ENCODE data around the gene OR10V1.

Gene OR10V1, protein sequence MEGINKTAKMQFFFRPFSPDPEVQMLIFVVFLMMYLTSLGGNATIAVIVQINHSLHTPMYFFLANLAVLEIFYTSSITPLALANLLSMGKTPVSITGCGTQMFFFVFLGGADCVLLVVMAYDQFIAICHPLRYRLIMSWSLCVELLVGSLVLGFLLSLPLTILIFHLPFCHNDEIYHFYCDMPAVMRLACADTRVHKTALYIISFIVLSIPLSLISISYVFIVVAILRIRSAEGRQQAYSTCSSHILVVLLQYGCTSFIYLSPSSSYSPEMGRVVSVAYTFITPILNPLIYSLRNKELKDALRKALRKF

DNA sequence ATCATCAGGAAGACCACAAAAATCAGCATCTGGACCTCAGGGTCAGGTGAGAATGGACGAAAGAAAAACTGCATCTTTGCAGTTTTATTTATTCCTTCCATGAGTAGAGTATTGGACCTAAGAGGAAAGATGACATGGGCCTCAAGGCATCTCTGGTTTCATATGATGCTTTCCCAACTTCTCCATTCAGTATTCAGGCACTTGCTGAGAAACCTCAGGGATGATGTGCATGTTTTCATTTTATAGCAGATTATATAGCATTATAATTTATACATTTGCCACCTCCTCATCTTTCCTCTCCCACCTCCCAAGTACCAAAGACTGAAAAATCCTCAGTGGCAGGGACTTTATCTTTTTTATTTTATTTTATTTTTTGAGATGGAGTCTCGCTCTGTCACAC lies at the start of gene OR10V1:
Gene OR10V1, minus strand, starts transcription at position 101 of the 400 bp plus-strand sequence. Its CDS starts 0 bp downstream, at position 101.
- ATAC-seq (no peak), DNase-seq (no peak)

DNA sequence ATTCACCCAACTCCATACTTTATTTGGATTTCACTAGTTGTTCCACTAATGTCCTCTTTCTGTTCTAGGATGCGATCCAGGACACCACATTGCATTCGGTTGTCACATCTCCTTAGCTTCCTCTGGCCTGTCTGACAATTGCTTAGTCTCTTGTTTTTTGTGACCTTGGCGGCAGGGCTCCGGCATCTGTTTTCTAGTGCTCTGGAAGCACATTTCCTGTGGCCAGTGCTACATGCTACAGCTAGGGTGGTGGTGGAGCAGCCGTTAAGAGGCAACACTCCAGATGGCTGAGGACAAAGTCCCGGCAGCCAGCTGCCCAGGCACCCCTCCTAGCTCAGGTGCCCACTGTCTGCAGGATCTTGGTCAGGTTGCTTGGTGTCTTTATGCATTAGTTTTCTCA lies 48.3 kb upstream of the OR10V1 start:
- DNase-seq (no peak), ATAC-seq (no peak)

DNA sequence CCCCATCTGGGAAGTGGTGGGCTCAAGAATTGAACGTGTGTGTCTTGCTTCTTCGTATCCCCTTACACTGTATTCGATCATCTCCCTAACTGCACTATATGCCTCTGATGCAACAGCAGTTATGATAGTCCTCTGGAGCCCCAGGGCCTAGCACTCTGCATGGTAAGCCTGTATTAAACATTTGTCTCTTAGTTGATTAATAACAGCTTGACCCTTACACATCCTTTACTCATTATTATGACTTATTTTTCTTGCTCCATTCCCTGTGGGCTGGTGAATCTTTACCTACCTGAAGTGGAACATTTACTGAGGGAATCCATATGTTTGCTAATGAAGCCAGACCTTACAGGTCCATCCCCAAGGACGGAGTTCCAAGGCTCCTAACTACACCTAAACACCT lies 47.1 kb upstream of the OR10V1 start:
- DNase-seq = no peak
- no peak for ATAC-seq

DNA sequence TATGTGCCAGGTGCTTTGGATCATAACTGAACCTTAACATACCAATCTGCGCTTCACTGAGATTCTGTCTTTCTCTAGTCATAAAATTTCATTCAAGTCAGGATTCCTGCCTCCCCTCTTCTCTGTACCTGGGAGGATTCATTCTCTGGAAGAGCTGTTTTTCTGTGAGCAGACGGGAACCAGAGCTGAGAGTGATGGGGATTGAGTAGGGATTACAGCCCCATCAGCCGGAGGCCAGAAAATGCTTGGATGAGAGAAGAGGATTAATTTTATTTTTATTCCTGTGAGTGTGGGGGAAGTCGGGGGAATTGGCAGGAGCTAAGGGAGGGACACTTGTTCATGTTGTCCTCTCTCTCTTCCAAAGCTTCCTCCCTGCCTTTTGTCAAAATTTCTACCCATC lies 46.3 kb upstream of the OR10V1 start:
- no peak for ATAC-seq
- DNase-seq = no peak

DNA sequence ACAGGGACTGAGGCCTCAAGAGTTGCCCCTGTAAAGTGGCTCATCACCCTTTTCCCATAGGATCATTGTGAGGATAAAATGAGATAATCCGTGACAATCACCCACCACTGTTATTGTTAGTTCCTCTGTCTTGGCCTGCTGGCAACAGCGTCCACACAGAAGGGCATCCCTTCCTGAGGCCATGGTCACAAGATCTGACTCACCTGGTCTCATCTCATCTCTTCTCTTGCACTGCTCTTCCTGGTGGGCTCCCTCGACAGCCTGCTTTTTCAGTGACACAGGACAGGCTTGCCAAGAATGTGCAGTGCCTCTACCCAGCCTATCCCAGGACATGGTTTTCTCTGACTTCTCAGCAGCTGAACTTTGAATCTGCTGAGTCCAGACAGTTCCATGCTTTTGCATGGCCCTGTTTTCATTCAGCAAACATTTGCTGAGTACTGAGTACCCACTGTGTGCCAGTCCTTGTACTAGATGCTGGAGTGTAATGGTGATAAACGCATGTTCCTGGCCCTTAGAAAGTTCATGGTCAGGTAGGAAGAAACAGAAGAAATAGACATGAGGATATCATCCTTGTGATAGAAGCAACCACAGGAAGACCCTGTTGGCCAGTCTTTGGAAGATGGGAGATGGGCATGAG lies 44.9 kb upstream of the OR10V1 start:
- no peak for DNase-seq
- ATAC-seq = no peak

DNA sequence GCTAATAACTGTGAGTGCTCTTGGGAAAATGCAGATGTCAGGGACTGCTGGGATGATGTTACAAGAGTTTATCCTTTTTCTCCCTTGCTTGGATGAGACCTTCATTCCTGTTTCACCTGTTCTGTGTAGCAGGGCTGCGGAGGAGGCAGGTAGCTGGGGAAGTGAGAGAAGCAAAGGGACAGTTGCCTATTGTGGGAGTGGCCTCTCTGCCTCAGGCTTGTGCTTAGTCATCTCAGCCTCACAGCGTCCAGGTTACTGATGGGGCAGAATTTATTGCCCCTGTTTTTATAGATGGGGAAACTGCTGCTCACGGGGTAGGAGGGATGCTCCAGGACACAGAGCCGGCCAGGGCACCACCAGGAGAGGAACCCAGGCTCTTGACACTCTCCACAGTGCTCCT lies 43.2 kb upstream of the OR10V1 start:
- DNase-seq (no peak), ATAC-seq (no peak)

DNA sequence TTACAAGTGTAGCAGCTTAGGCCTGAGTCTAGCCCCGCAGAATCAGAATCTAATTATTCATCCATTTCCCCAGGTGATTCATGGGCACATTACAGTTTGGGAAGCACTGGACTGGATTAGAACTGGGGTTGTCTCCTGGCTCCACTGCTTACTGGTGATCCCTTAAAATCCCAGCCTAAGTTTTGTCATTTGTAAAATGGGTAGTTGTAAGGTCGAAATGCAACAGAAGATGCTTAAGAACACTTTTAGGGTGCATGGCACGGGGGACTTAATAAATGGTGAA lies 42.9 kb upstream of the OR10V1 start:
- no peak for DNase-seq
- ATAC-seq = no peak

DNA sequence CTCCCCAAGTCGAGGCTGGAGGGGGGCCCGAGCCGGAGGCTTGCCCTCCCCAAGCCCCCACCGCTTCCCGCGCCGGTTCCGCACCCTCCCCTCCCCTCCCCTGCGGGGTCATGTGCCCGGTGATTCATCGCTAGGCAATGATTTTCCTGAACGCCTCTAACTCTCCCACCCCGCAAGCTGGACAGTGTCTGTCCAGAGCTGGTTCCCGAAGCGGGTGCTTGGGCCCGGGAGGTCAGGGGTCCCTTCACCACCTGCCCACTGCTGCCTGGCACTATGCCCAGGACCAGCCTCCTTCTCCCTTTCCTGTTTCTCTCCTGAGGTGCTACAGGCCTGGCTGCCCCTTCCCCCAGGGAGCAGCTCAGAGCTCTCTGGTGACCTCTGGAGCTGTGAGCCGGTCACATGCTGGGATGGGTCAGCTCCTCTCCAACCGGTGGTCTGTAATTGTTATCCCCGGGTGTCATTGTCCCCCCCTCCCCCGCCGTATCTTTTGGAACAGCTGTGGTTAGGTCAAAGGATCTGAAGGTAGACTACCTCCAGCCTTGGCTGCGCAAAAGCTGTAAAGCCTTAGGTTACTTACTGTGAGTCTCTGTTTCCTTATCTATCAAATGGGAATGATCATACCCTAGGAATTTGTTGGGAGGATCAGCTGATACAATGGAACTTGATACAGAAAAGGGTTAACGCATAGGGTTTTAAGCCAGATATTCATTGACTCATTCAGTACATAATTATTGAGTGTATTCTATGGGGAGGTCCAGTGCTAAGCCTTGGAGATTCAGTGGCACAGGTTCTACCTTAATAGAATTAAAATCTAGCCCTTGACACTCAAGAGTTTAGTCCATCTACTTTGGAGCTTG lies 42.3 kb upstream of the OR10V1 start:
- peak; percentile 29 for ATAC-seq
- peak; percentile 50 for DNase-seq

DNA sequence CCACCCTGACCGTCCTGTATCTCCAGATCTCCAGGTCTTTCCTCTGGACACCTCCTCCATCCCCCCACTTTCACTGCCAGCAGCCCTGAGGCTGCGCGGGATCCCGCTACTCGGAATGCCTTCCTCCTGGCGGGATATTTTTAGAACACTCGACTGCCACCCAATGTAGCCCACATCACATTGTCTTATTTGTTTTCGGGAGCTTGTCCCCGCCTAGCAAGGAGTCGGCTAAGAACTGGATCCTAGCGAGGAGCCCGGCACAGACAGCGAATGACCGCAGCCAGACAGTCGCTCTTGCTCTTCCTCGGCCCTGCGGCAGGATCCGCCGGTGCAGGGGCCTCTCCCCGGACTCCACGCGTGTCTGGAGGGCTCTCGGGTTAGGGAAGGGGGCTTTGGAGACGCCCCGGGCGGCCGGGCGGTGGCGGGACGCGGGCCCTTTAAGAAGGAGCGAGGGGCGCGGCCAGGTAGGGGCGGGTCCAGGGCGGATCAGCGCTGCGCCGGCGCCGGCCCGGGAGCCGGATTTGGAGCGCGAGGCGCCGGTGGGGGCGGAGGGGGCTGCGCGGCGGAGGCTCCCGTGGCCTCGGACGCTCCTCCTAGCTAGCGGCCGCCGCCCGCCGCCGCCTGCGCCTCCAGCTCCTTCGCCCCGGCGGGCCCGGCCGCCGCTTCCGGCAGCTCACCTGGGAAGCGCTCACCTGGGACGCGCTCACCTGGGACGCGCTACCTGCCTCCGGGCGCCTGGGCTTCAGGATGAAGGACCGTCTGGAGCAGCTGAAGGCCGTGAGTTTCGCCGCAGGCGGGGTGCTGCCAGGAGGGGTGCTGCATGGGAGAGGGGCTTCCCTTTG lies 41.4 kb upstream of the OR10V1 start, which contains the start of gene STX3:
Gene STX3, plus strand, starts transcription at position 518 of the 842 bp plus-strand sequence. Its CDS starts 230 bp downstream, at position 748.
- DNase-seq = peak; percentile 72
- ATAC-seq = peak; percentile 90

DNA sequence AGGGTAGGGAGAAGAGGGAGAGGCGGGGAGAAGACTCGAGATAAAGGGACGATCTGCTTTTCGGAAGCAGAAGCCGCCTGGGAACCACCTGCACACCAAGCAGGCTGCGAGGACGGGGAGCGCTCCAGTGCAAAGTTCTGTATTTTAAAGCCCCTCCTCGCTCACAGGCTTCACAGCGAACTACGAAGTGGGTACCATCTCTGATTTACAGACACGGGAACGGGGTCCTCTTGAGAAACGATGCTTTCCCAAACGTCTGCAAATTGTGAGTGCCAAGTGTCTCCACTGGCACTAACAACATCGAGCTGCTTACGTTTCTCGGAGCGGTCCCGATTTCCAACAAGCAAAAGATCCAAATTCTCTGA lies 40.8 kb upstream of the OR10V1 start:
- no peak for ATAC-seq
- peak; percentile 22 for DNase-seq

DNA sequence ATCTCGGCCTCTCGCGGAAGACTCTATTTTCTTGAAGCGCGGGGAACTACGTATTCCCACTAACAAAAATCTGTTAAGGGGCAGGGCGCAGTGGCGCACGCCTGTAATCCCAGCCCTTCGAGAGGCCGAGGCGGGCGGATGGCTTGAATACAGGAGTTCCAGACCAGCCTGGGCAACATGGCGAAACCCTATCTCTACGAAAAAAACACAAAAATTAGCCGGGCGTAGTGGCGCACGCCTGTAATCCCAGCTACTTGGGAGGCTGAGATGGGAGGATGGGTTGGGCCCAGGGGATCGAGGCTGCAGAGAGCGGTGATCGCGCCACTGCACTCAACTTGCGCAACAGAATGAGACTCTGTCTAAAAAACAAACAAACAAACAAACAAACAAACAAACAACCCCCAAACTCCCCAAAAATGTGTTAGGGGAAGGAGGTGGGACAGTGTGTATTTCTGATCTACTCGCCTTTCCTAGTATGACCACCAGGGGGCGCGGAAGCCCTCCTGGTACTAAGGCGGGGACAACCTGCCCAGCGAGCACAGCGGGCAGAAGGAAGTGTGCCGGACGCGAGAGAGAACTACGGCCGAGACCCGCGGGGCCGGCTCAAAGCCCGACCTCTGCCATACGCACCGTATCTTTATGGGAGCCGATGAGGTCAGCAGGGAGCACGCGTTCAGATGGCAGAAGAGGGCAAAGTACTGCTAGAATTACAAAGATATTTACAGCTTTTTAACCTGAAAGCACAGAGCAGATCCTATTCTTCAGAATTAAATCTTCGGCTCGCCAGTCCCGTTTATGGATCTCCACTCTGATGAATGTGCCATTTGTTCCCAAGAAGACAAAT lies 40.2 kb upstream of the OR10V1 start:
- peak; percentile 73 for ATAC-seq
- peak; percentile 88 for DNase-seq

DNA sequence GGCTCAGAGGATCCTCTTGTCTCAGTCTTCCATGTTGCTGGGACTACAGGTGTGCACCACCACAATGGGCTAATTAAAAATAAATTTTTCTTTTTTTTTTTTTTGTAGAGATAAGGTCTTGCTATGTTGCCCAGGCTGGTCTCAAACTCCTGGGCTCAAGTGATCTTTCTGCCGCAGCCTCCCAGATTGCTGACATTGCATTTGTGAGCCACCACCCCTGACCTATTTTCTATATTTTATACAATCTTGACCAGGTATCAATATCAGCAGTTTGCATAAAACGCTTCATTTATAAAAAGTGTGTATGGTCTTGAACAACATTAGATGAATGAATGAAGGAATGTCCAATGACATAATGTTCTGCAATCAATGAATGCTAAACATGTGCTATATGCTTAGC lies 32.5 kb upstream of the OR10V1 start:
- ATAC-seq (no peak), DNase-seq (no peak)

DNA sequence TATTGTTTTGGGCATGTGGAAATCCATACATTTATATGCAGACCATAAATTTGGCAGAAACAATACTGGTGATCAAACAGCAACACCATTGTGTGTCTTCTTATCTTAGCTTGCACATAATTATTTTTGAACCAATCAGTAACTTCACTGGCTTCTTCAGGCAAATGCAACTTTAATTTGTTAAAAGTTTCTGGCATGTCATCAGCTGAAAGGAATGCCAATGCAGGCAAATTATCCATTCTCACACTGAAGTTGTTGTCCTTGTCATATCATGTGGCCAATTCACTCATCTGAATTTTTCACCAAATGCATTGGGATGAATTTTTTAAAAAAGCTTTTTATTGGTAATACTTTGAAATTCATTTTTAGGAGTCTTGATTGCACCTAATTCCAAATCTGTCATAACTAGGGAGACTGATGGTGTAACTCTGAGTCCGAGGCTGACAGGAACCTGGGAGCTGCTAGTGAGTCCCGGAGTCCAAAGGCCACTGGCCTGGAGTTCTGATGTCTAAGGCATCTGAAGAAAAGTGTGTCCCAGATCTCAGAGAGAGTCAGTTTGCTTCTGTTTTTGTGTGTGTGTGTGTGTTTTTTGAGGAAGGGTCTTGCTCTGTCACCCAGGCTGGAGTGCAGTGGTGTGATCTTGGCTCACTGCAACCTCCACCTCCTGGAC lies 17.4 kb upstream of the OR10V1 start:
- ATAC-seq = no peak

DNA sequence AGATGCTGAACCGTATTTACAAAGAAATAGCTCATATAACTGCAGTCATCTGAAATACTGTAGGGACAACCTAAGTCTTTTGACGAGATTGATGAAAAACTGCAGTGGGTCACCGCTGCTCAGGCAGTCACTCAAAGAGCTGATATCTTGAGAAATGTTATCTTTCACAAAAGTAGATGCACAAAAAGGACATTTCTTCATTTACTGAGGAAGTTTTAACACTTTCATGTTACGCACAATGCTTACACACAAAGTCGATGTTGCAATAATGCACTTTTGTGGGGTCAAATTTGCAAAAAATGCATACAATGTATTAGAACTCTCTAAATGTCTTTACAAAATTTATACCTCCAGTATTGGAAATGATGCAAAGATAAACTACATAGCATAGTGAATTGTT lies 16.2 kb upstream of the OR10V1 start:
- DNase-seq (no peak), ATAC-seq (no peak)

More for the DNA sequence above, 17.4 kb upstream of the OR10V1 start:
- DNase-seq = no peak

DNA sequence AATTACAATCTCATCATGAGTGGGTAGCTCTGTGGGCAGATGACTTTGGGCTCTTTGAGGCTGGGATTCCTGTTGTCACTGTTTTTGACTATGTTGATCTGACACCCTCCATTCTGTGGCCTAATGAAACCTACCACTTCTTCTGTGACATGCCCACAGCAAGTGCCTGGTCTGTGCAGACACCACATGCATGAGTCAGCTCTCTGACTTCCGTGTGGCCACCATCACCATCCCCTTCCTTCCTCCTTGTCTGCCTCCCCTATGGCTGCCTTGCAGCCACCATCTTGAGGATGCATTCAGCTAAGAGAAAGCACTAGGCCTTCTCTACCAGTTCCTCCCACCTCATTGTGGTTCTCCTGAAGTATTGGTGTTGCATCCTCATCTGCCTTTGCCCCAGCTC lies 15.3 kb upstream of the OR10V1 start:
- ATAC-seq (peak; percentile 49), DNase-seq (peak; percentile 8)

DNA sequence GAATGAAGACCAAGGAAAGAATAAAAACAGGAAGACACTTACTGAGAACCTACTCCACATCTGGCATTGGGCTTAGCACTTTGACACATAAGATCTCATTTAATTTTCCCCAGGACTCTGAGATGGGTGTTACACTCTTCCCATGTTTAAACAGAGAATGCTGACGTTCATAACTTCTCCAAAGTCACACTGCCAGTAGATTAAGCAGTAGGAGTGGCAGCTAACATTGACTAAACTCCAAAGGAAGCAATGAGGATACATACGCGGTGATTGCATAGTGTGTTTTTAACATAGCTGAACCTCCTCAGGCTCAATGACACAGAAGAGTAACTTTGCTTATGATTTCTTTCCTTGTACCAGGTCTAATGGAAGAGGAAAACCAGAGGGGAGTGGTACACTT lies 14.5 kb upstream of the OR10V1 start:
- ATAC-seq = no peak

DNA sequence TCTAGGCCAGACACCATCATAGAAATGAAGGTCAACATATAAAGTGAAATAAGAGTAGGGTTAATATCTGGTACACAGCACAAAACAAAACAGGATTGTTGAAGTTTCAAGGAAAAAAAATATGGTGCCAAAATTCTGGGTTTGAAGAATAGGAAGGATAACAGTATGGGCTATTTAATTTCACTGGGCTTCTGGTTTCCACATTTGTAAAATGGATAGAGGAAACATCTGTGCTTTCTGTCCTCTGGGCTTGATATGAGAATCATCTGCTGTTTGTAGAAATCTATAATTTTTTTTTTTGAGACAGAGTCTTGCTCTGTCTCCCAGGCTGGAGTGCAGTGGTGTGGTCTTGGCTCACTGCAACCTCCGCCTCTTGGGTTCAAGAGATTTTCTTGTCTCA lies 13.8 kb upstream of the OR10V1 start:
- ATAC-seq (no peak), DNase-seq (no peak)

More for the DNA sequence above, 14.5 kb upstream of the OR10V1 start:
- no peak for DNase-seq

DNA sequence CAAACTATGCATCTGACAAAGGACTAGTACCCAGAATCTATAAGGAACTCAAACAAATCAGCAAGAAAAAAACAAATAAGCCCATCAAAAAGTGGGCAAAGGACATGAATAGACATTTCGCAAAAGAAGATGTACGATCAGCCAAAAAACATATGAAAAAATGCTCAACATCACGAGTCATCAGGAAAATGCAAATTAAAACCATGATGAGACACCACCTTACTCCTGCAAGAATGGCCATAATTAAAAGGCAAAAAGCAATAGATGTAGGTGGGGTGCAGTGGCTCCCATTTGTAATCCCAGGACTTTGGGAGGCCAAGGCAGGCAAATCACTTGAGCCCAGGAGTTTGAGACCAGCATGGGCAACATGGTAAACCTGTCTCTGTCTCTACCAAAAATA lies 10.4 kb upstream of the OR10V1 start:
- ATAC-seq = no peak
- DNase-seq = no peak

DNA sequence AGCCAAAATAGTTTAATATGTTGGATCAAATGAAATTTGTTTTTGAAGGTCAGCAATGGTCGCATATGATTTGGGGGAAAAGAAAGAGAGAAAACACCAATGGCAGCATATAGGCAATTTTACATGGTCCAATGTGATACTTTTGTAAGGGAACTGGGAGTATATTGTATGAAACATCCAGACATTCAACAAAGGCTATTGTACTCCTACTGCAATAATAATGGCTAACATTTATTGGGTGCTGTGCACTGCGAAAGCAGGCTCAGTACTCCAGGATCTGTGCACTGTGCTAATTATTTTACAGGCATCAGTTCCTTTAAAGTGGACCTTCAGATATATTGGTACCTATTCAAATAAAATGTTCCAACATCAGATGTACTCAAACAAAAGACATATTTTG lies 5.9 kb upstream of the OR10V1 start:
- no peak for DNase-seq
- no peak for ATAC-seq

DNA sequence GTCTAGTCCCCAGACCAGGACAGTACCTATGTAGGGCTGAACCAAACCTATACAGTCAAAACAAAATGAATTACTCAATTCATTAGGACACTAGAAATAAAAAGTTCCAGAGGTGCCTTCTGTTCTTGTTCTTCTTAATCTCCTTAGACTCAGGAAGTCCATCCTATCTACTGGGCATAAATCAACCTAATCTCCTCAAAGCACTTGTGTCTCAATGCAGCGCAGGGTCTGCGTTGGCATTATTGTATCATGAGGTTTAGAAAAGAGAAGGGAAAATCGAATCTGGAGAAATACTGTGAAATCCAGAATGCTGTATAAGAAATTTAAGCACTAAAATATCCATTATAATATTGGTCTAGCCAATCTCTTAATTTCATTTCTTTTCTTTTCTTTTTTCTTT lies 2.4 kb upstream of the OR10V1 start:
- DNase-seq (no peak), ATAC-seq (no peak)
